Suprapubic skin (tissue), 4 donors: ENCODE data around the gene PAPOLG. TPM values are rescaled to one million over a fixed set of nuclear protein-coding genes. Genes with fewer than 3 reads are reported as not detected.

Source experiments
- DNase-seq, 2 donors: peaks; one replicate each; pipeline ENCODE4 v3.0.0-alpha.2; 2019; ENCODE audit warnings: low spot score in 2 of 2
- H3K27ac ChIP-seq: fragments of 200-600 bp; sonication (generic); one replicate; pipeline ENCODE4 v1.5.1; 2019
- H3K27me3 ChIP-seq: fragments of 200-600 bp; sonication (generic); one replicate; pipeline ENCODE4 v1.5.1; 2019
- H3K36me3 ChIP-seq: fragments of 200-600 bp; sonication (generic); one replicate; pipeline ENCODE4 v1.5.1; 2019
- H3K4me1 ChIP-seq: fragments of 200-600 bp; sonication (generic); one replicate; pipeline ENCODE4 v1.5.1; 2019
- H3K4me3 ChIP-seq: fragments of 200-600 bp; sonication (generic); one replicate; pipeline ENCODE4 v1.5.1; 2019; ENCODE audit warnings: mild to moderate bottlenecking
- H3K9me3 ChIP-seq: fragments of 200-600 bp; sonication (generic); one replicate; pipeline ENCODE4 v1.5.1; 2019
- EP300 ChIP-seq: sonication (generic); formaldehyde crosslinking; IDR thresholded peaks from one replicate; pipeline ENCODE4 v1.6.1; 2017; ENCODE audit warnings: antibody characterized with exemption
- POLR2A ChIP-seq, 2 donors: fragments of 450-650 bp; IDR thresholded peaks; one replicate each; pipeline ENCODE4 v1.6.1; 2017; ENCODE audit warnings: antibody characterized with exemption in 2 of 2, mild to moderate bottlenecking in 2 of 2, moderate library complexity in 2 of 2
- POLR2AphosphoS5 ChIP-seq, 3 donors: sonication (generic); formaldehyde crosslinking; IDR thresholded peaks; one replicate each; pipeline ENCODE4 v1.6.1; 2017; ENCODE audit warnings: antibody characterized with exemption in 3 of 3
- WGBS: methylation state at CpG from one replicate; pipeline ENCODE4 v1.1.5; 2018; 5-methylcytosine and 5-hydroxymethylcytosine counted together
- total RNA-seq, 4 donors: library from RNA; depleted of rRNA; stranded (reverse); fragments of >200 nt; gene quantifications; one replicate each; pipeline ENCODE4 v1.1.0, GENCODE V29; 2016
- TF ChIP-seq, protein P1 (sequence below), 2 donors: fragments of 200-600 bp in 1 of 2; fragments of 450-650 bp in 1 of 2; sonication (generic) in 1 of 2; IDR thresholded peaks; one replicate each; pipeline ENCODE4 v1.5.1; 2016 to 2019; ENCODE audit warnings: antibody characterized with exemption in 2 of 2, mild to moderate bottlenecking in 1 of 2, moderate library complexity in 1 of 2

The PAPOLG gene
- total RNA-seq, 4 donors from 2014 or later = 15.4 to 23.0 (median 19.5) TPM

DNA sequence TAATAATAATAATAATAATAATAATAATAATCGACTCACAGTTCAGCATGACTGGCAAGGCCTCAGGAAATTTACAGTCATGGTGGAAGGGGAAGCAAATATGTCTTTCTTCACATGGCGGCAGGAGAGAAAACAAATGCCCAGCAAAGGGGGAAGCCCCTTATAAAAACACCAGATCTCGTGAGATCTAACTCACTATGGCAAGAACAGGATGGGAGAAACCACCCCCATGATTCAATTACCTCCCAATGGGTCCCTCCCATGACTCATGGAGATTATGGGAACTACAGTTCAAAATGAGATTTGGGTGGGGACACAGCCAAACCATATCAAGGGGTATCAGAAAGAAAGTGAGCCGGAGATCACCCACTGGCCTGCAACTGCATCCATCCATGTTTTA, 40.5 kb upstream of the PAPOLG start:
- peaks cover 9% of the 10 kb centered on the region for H3K4me1 ChIP-seq
- no peaks in the 10 kb centered on the region for H3K9me3 ChIP-seq
- no peak overlapping the region for H3K4me3 ChIP-seq
- H3K36me3 ChIP-seq = no peaks in the 10 kb centered on the region
- no peak overlapping the region for H3K27ac ChIP-seq
- WGBS = 90% methylated on average over 4 of the region's 4 CpGs
- H3K27me3 ChIP-seq = no peaks in the 10 kb centered on the region
- TF ChIP-seq, protein P1, sequence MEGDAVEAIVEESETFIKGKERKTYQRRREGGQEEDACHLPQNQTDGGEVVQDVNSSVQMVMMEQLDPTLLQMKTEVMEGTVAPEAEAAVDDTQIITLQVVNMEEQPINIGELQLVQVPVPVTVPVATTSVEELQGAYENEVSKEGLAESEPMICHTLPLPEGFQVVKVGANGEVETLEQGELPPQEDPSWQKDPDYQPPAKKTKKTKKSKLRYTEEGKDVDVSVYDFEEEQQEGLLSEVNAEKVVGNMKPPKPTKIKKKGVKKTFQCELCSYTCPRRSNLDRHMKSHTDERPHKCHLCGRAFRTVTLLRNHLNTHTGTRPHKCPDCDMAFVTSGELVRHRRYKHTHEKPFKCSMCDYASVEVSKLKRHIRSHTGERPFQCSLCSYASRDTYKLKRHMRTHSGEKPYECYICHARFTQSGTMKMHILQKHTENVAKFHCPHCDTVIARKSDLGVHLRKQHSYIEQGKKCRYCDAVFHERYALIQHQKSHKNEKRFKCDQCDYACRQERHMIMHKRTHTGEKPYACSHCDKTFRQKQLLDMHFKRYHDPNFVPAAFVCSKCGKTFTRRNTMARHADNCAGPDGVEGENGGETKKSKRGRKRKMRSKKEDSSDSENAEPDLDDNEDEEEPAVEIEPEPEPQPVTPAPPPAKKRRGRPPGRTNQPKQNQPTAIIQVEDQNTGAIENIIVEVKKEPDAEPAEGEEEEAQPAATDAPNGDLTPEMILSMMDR (IDR thresholded peaks at IDR 0.05) = no peak
- TF ChIP-seq POLR2A (IDR thresholded peaks at IDR 0.05) = no peak
- no peak for TF ChIP-seq EP300
- no peak for TF ChIP-seq POLR2AphosphoS5 (IDR thresholded peaks at IDR 0.05)
- DNase-seq = no peak

DNA sequence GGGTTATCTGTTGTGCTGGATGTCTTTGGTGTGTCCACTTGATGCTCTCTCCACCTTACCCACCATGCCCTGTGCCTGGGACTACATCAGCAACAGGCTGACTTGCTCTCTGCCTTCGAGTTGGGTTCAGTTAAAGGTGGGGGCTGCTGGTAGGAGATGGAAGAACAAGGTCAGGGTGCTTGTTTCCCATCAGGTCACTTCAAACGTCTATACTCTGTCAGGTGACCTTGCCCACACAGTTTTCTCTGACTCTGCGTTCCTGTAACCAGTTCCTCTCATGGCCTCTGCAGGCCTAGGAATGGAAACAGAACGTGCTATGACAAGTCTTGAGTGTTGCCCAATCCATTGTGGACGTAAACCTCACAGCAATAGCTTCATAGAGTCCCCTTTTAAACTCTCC, 38.4 kb upstream of the PAPOLG start:
- H3K27ac ChIP-seq = peak overlapping the region; percentile 34
- WGBS = 47% methylated on average over 5 of the region's 5 CpGs
- H3K27me3 ChIP-seq = no peaks in the 10 kb centered on the region

DNA sequence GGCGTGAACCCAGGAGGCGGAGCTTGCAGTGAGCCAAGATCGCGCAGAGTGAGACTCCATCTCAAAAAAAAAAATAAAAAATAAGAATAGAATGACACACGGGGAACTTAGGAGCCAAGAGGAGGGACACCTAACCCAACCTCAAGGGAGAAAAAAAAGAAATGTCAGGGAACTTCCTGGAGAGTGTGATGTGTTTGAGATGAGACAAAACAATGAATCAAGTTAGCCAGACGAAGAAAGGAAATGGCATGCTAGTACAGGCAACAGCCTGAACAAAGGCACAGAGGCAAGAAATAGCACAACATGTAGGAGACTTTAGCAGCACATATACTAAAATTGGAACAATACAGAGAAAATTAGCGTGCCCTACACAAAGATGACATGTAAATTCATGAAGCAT, 36.7 kb upstream of the PAPOLG start:
- DNase-seq = no peak
- 62% methylated on average over 7 of the region's 7 CpGs for WGBS
- H3K9me3 ChIP-seq = no peaks in the 10 kb centered on the region
- H3K27ac ChIP-seq = no peak overlapping the region
- no peak overlapping the region for H3K4me3 ChIP-seq
- peaks cover 9% of the 10 kb centered on the region for H3K4me1 ChIP-seq
- no peaks in the 10 kb centered on the region for H3K27me3 ChIP-seq
- H3K36me3 ChIP-seq = no peaks in the 10 kb centered on the region
- TF ChIP-seq, protein P1 (IDR thresholded peaks at IDR 0.05) = no peak
- TF ChIP-seq POLR2AphosphoS5 (IDR thresholded peaks at IDR 0.05) (no peak), POLR2A (IDR thresholded peaks at IDR 0.05) (no peak), EP300 (no peak)

More for the DNA sequence above, 38.4 kb upstream of the PAPOLG start:
- peaks cover 9% of the 10 kb centered on the region for H3K4me1 ChIP-seq
- no peak for DNase-seq
- no peaks in the 10 kb centered on the region for H3K36me3 ChIP-seq
- TF ChIP-seq EP300 (no peak), POLR2AphosphoS5 (IDR thresholded peaks at IDR 0.05) (no peak)
- TF ChIP-seq, protein P1 (IDR thresholded peaks at IDR 0.05) = no peak
- H3K4me3 ChIP-seq = no peak overlapping the region
- no peaks in the 10 kb centered on the region for H3K9me3 ChIP-seq

DNA sequence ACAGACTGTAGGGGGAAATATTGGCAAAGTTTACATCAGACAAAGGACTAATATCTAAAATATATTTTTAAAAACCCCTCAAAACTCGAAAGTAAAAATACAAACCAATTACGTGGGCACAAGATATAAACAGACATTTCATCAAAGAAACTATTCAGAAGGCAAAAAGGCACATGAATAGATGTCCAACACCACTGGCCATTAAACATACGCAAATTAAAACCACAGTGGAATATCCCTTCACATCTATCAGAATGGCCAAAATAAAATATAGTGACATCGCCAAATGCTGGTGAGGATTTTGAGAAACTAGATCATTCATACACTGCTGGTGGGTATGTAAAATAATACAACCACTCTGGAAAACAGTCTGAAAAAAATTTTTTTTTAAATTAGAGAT, 30.6 kb upstream of the PAPOLG start:
- DNase-seq = no peak
- Histone ChIP-seq H3K27me3 (no peaks in the 10 kb centered on the region), H3K4me3 (no peak overlapping the region), H3K4me1 (no peaks in the 10 kb centered on the region), H3K9me3 (no peaks in the 10 kb centered on the region), H3K36me3 (no peaks in the 10 kb centered on the region), H3K27ac (no peak overlapping the region)
- 91% methylated on average over 4 of the region's 4 CpGs for WGBS
- TF ChIP-seq POLR2AphosphoS5 (IDR thresholded peaks at IDR 0.05) (no peak), POLR2A (IDR thresholded peaks at IDR 0.05) (no peak), EP300 (no peak)
- TF ChIP-seq, protein P1 (IDR thresholded peaks at IDR 0.05) = no peak

GRCh38 chr2:60728855-60729254, 27.2 kb upstream of the PAPOLG start:
- Histone ChIP-seq H3K36me3 (no peaks in the 10 kb centered on the region), H3K27me3 (no peaks in the 10 kb centered on the region), H3K4me1 (no peaks in the 10 kb centered on the region), H3K9me3 (no peaks in the 10 kb centered on the region), H3K27ac (no peak overlapping the region), H3K4me3 (no peak overlapping the region)
- TF ChIP-seq POLR2AphosphoS5 (IDR thresholded peaks at IDR 0.05) (no peak), POLR2A (IDR thresholded peaks at IDR 0.05) (no peak), EP300 (no peak)
- TF ChIP-seq, protein P1 (IDR thresholded peaks at IDR 0.05) = no peak
- no peak for DNase-seq
- WGBS = 88% methylated on average over 5 of the region's 5 CpGs
